Heart left ventricle (tissue), 13 donors: Measurements from ENCODE around the gene GPR68.

Source experiments
- POLR2A ChIP-seq, 2 donors: fragments of 450-650 bp; IDR thresholded peaks; one replicate each; pipeline ENCODE4 v1.6.1; 2017; ENCODE audit warnings: antibody characterized with exemption in 2 of 2, mild to moderate bottlenecking in 2 of 2, moderate library complexity in 2 of 2
- TF ChIP-seq, protein P1 (sequence below), 12 donors: fragments of 200-600 bp; sonication (generic) in 4 of 12; IDR thresholded peaks; one replicate each; pipeline versions ENCODE4 v1.5.0 to v1.8.0; 2018 to 2022; ENCODE audit warnings: antibody characterized with exemption in 12 of 12, mild to moderate bottlenecking in 5 of 12
- donor health status: ischemic (EF 13 %, LVEDD 7.1; RV severe dilation, severe dysfunction).
- donor health status: DM: no; HTN: yes; CAD: no.
- donor health status: DM: no; HTN: no; CAD: no.
- donor health status: ischemic (EF 25% LVEDD 6.9; RV normal size, moderate dysfunction).
- donor health status: ischemic (EF 25% LVEDD 5.7; RV mildly dilated, moderate dysfunction).
- donor health status: ischemic (EF 35%, LVEDD 5.7; RV mildly dilated, moderate dysfunction).
- donor health status: nonischemic (EF 11% LVEDD 7.7; RV severe dilation, severe dysfunction).
- donor health status: DM: yes; HTN: yes; CAD: no.
- donor health status: PGD.
- donor health status: ischemic (EF 29% LVEDD 5.4; RV normal size, mild dysfunction).
- donor health status: nonischemic (EF 23%, LVEDD 6.1; RV moderate dilation, normal function).

DNA sequence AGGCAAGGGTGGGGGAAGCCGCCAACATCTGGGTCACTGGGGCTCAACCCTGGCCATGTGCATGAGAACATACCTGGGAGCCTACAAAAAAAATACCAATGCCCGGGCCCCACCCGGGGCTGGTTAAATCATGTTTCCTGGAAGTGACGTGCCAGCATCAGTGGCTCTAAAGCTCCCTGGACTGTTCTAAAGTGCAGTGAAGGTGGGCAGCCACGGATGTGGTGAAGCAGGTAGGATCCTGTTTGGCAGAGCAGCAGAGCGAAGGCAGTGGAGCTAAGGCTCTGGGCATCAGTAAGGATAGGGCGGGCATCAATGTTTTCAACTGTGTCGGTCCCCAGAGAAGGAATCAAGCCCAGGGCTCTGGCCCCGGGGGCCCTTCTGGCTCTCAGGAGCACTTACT is 525 bp upstream of the GPR68 start:
- TF ChIP-seq, protein P1, sequence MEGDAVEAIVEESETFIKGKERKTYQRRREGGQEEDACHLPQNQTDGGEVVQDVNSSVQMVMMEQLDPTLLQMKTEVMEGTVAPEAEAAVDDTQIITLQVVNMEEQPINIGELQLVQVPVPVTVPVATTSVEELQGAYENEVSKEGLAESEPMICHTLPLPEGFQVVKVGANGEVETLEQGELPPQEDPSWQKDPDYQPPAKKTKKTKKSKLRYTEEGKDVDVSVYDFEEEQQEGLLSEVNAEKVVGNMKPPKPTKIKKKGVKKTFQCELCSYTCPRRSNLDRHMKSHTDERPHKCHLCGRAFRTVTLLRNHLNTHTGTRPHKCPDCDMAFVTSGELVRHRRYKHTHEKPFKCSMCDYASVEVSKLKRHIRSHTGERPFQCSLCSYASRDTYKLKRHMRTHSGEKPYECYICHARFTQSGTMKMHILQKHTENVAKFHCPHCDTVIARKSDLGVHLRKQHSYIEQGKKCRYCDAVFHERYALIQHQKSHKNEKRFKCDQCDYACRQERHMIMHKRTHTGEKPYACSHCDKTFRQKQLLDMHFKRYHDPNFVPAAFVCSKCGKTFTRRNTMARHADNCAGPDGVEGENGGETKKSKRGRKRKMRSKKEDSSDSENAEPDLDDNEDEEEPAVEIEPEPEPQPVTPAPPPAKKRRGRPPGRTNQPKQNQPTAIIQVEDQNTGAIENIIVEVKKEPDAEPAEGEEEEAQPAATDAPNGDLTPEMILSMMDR (IDR thresholded peaks at IDR 0.05): no peak
- TF ChIP-seq POLR2A (IDR thresholded peaks at IDR 0.05): no peak
